ENCODE measurements around the gene EOMES. TPM values are rescaled to one million over a fixed set of nuclear protein-coding genes. Genes with fewer than 3 reads are reported as not detected.
"Not testable (repeated sequence)": the region's sequence is repeated elsewhere in the genome, so short reads cannot be mapped to it uniquely, and the experiment has no call there.

The EOMES gene
- total RNA-seq, result under 1 TPM; 0.64 to 0.69 TPM
- polyA plus RNA-seq (2013, experiment 1 of 2), result 10.2 TPM
- 12.1 TPM for polyA plus RNA-seq (2013, experiment 2 of 2)
- 0.45 to 47.6 (median 6.0) reads per million in 172 experiments for total RNA-seq

- peaks cover 37% of the 10 kb centered on the region for H3K4me1 ChIP-seq (ENCODE audit: insufficient read depth, low read length)
- H3K9me3 ChIP-seq (ENCODE audit: control insufficient read depth in 1 of 2, insufficient read depth in 1 of 2, low read length in 2 of 2), result peaks cover 0 to 12% of the 10 kb centered on the region in 2 experiments
- Mint-ChIP-seq H3K9me3 (no peaks in the 10 kb centered on the region), H3K27ac (no peak within 1 kb of the TSS), H3K4me1 (ENCODE audit: low read depth) (peaks cover 42% of the 10 kb centered on the region), H3K36me3 (ENCODE audit: low read depth) (no peaks in the 10 kb centered on the region), H3K27me3 (peaks cover 92% of the 10 kb centered on the region), H3K4me3 (peak within 1 kb of the TSS; percentile 92)
- ChIA-PET CTCF (interaction anchor here (0.7 to 3.7 kb wide), 5 partner anchors 10 to 621 kb away, joined by 3 to 40 read pairs (median 5); no protein-coding TSS in a partner anchor), POLR2A (interaction anchor here (0.6 to 1.9 kb wide), 6 partner anchors 9 to 627 kb away, joined by 3 to 11 read pairs (median 4); partner anchors contain the start of genes AZI2 and ZCWPW2)
- ATAC-seq (ENCODE audit: poor library complexity), result peak; percentile 86
- DNase-seq, result peak; percentile 50 to 89 (median 64)
- no peak for TF ChIP-seq CTCF (IDR thresholded peaks at IDR 0.05)
- H3K27ac ChIP-seq (ENCODE audit: low read depth in 1 of 2, low read length in 2 of 2), result no peak within 1 kb of the TSS
- peaks cover 62 to 70% of the 10 kb centered on the region in 2 experiments for H3K27me3 ChIP-seq (ENCODE audit: control insufficient read depth in 1 of 2, insufficient read depth in 2 of 2, low read length in 2 of 2)
- peak within 1 kb of the TSS; percentile 68 for H3K4me3 ChIP-seq (ENCODE audit: low read length)
- intact Hi-C loops (cut with DNase I, micrococcal nuclease), result loop anchor here (1.0 to 10.0 kb wide), 2 partner anchors 10 to 163 kb away; no protein-coding TSS in a partner anchor
- H3K36me3 ChIP-seq (ENCODE audit: insufficient read depth, low read length), result no peaks in the 10 kb centered on the region
Measured at GRCh38 chr3:27721717-27722564, at the start of gene EOMES. EOMES (minus strand) TSS chr3:27722323; CDS start chr3:27722294, 29 bp downstream.

- ATAC-seq (ENCODE audit: poor library complexity); POLR2A ChIA-PET; H3K4me3 Mint-ChIP-seq: not testable (repeated sequence)
Measured at GRCh38 chr3:27770384-27770783, 48.3 kb upstream of the EOMES start.

GRCh38 chr3:27767000-27767399, 44.9 kb upstream of the EOMES start:
- H3K27ac ChIP-seq (ENCODE audit: low read depth in 1 of 2, low read length in 2 of 2), result no peak overlapping the region
- no peak for TF ChIP-seq CTCF (IDR thresholded peaks at IDR 0.05)
- Mint-ChIP-seq H3K4me3 (no peak overlapping the region), H3K4me1 (ENCODE audit: low read depth) (peaks cover 7% of the 10 kb centered on the region), H3K36me3 (ENCODE audit: low read depth) (no peaks in the 10 kb centered on the region), H3K27ac (no peak overlapping the region), H3K9me3 (no peaks in the 10 kb centered on the region), H3K27me3 (no peaks in the 10 kb centered on the region)
- intact Hi-C loops (cut with DNase I, micrococcal nuclease), result no loop called here
- ChIA-PET POLR2A (no interaction called here), CTCF (no interaction called here)
- no peak for DNase-seq
- no peaks in the 10 kb centered on the region for H3K36me3 ChIP-seq (ENCODE audit: insufficient read depth, low read length)
- no peak for ATAC-seq (ENCODE audit: poor library complexity)
- H3K4me1 ChIP-seq (ENCODE audit: insufficient read depth, low read length), result peaks cover 11% of the 10 kb centered on the region
- H3K9me3 ChIP-seq (ENCODE audit: control insufficient read depth in 1 of 2, insufficient read depth in 1 of 2, low read length in 2 of 2), result no peaks in the 10 kb centered on the region
- no peaks in the 10 kb centered on the region for H3K27me3 ChIP-seq (ENCODE audit: control insufficient read depth in 1 of 2, insufficient read depth in 2 of 2, low read length in 2 of 2)
- H3K4me3 ChIP-seq (ENCODE audit: low read length), result no peak overlapping the region

More at GRCh38 chr3:27770384-27770783, 48.3 kb upstream of the EOMES start:
- intact Hi-C loops (cut with DNase I, micrococcal nuclease); H3K36me3 ChIP-seq (ENCODE audit: insufficient read depth, low read length); H3K27ac ChIP-seq (ENCODE audit: low read depth in 1 of 2, low read length in 2 of 2); H3K4me3 ChIP-seq (ENCODE audit: low read length); H3K9me3 ChIP-seq (ENCODE audit: control insufficient read depth in 1 of 2, insufficient read depth in 1 of 2, low read length in 2 of 2); H3K27me3 ChIP-seq (ENCODE audit: control insufficient read depth in 1 of 2, insufficient read depth in 2 of 2, low read length in 2 of 2); H3K4me1 Mint-ChIP-seq (ENCODE audit: low read depth); CTCF ChIA-PET; H3K27me3 Mint-ChIP-seq; H3K27ac Mint-ChIP-seq; H3K36me3 Mint-ChIP-seq (ENCODE audit: low read depth); H3K9me3 Mint-ChIP-seq: not testable (repeated sequence)
- H3K4me1 ChIP-seq (ENCODE audit: insufficient read depth, low read length), result peaks cover 11% of the 10 kb centered on the region
- peak in 1 of 14 experiments; percentile 40 for DNase-seq

Data from CD4-positive, alpha-beta T cell (primary cell).